DMS153 treated with DMSO at 0.1 percent for 48 hours (cell line): ENCODE data around the gene RASSF9.

Experiments used
- DNase-seq: peaks from one replicate; lab custom pipeline; 2025; ENCODE audit not compliant: unreplicated experiment; lab: John Stamatoyannopoulos, UW

The RASSF9 gene

GRCh38 chr12:85821759-85822158 is 14.4 kb downstream of the RASSF9 start:
- DNase-seq, result no peak

GRCh38 chr12:85821206-85821605 is 15.0 kb downstream of the RASSF9 start:
- no peak for DNase-seq

GRCh38 chr12:85820101-85820500 is 16.1 kb downstream of the RASSF9 start:
- no peak for DNase-seq

- DNase-seq, result no peak
Observed at GRCh38 chr12:85814741-85815140, 21.5 kb downstream of the RASSF9 start.

GRCh38 chr12:85814071-85814470 is 22.1 kb downstream of the RASSF9 start:
- DNase-seq, result no peak

GRCh38 chr12:85809500-85809899 is 26.7 kb downstream of the RASSF9 start:
- DNase-seq, result no peak

- no peak for DNase-seq
Observed at GRCh38 chr12:85807730-85808129, 28.5 kb downstream of the RASSF9 start.

GRCh38 chr12:85805654-85806053 is 30.6 kb downstream of the RASSF9 start:
- DNase-seq, result no peak

- DNase-seq, result no peak
Observed at GRCh38 chr12:85804663-85805062, 31.5 kb downstream of the RASSF9 start.

- no peak for DNase-seq
Observed at GRCh38 chr12:85803923-85804322, 32.3 kb downstream of the RASSF9 start.

GRCh38 chr12:85803231-85803630 is 33.0 kb downstream of the RASSF9 start:
- DNase-seq, result no peak

GRCh38 chr12:85798122-85798521 is 38.1 kb downstream of the RASSF9 start:
- no peak for DNase-seq

GRCh38 chr12:85796001-85796400 is 40.2 kb downstream of the RASSF9 start:
- no peak for DNase-seq

- no peak for DNase-seq
Observed at GRCh38 chr12:85794531-85794930, 41.7 kb downstream of the RASSF9 start.

GRCh38 chr12:85784096-85784720 is 52.0 kb downstream of the RASSF9 start:
- no peak for DNase-seq

GRCh38 chr12:85782711-85783110 is 53.5 kb downstream of the RASSF9 start:
- no peak for DNase-seq

- DNase-seq, result no peak
Observed at GRCh38 chr12:85781766-85782165, 54.4 kb downstream of the RASSF9 start.

GRCh38 chr12:85779768-85780167 is 56.4 kb downstream of the RASSF9 start:
- DNase-seq, result peak; percentile 73

GRCh38 chr12:85775091-85775490 is 61.1 kb downstream of the RASSF9 start:
- DNase-seq, result no peak

GRCh38 chr12:85765453-85765869 is 70.7 kb downstream of the RASSF9 start:
- DNase-seq, result peak; percentile 79

GRCh38 chr12:85759623-85760022 is 76.6 kb downstream of the RASSF9 start:
- DNase-seq, result no peak

- DNase-seq, result no peak
Observed at GRCh38 chr12:85759091-85759490, 77.1 kb downstream of the RASSF9 start.

- DNase-seq, result no peak
Observed at GRCh38 chr12:85755760-85756159, 80.4 kb downstream of the RASSF9 start.
